ENCODE measurements around the gene PFKP.

PFKP gene

DNA sequence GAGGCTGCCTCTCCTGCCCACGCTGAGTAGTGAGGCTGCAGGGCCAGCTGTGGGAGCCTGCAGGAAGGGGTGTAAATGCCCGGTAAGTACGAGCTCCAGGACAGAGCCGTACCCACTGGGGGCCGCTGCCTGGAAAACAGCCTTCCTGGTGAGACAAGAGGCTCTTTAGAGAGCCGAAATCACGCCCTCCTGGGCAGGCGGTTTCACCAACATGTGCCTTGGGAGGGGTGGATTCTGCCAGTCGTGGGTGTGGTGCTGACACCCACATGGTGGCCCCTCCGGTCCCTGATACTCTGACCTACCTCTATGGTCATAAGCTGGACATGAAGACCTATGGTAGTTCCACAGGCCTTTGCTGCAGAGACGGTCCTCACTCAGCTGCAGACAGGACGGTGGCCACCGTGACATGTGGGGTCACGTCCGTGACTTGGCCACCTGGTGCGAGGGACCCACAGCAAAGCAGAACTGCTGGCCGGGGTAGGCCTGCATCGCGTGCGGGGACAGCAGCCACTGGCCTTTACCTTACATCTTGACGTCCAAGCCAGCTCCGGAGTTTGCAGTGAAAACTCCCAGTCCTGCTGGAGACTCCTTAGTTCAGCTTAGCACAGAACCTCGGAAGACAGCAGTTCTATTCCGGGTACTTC, 58.3 kb downstream of the PFKP start:
- DNase-seq, result no peak
- H3K4me3 ChIP-seq, result no peak overlapping the region
- intact Hi-C loops (cut with DNase I; ENCODE audit: low total_unique reads), result no loop called here
- H3K36me3 ChIP-seq, result peaks cover 32 to 64% (median 57%) of the 10 kb centered on the region in 3 donors
- H3K27ac ChIP-seq, result no peak overlapping the region
- H3K9me3 ChIP-seq, result no peaks in the 10 kb centered on the region
- no peaks in the 10 kb centered on the region for H3K27me3 ChIP-seq
- peaks cover 0 to 18% (median 4%) of the 10 kb centered on the region in 4 donors for H3K4me1 ChIP-seq
- TF ChIP-seq CTCF (IDR thresholded peaks at IDR 0.05), result no peak

DNA sequence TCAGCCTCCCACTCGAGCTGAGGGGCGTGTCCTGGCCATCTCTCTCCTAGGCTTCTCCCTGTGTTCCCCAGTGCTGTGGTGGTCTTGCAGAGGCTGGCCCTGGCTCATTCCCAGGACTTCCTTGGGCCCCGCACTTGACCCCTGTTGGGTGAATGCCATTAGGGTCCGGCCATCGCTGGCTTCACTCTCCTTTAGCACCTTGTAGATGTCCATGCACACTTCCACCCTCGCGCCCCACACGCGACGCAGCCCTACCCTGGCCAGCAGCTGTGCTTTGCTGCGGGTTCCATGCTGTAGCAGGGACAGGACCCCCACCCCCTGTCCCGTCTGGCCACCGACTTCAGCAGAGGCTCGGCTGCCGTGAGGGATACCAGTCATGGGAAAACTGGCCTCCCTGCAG, 58.9 kb downstream of the PFKP start:
- no peak for TF ChIP-seq CTCF (IDR thresholded peaks at IDR 0.05)
- peak overlapping the region in 1 of 2 donors; percentile 27 for H3K27ac ChIP-seq
- H3K4me3 ChIP-seq, result no peak overlapping the region
- peaks cover 34 to 66% (median 57%) of the 10 kb centered on the region in 3 donors for H3K36me3 ChIP-seq
- no peaks in the 10 kb centered on the region for H3K9me3 ChIP-seq
- no peak for DNase-seq
- H3K27me3 ChIP-seq, result no peaks in the 10 kb centered on the region
- H3K4me1 ChIP-seq, result peaks cover 0 to 18% (median 4%) of the 10 kb centered on the region in 4 donors
- intact Hi-C loops (cut with DNase I; ENCODE audit: low total_unique reads), result no loop called here

DNA sequence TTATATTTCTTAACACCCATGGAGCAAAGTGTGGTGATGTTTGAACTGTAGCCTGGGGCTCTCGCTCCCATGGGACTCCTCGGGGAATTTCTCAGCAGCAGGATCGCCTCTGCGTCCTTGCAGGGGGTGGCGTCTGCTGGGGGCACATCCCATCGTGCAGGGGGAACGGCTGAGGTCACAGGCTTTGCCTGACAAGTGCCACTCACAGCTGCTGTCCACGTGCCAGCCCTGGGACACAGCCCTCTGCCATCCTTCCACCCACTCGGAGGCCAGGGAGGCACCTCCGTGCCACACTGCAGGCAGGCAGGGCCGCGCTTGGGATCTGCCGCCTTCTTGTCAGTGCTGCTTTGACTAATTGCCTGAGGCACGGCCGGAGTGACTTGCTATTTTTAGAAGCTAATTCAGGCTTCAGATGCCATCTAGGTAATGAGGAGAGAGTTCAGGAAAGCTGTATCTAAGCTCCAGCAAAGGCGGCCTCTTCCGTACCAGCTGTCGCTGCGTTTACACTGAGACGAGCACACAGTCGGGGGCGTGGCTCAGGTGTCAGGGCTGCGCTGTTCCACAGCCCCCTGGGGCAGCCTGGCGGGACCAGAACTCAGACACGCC, 59.5 kb downstream of the PFKP start:
- no peaks in the 10 kb centered on the region for H3K27me3 ChIP-seq
- no peak overlapping the region for H3K4me3 ChIP-seq
- no peak overlapping the region for H3K27ac ChIP-seq
- H3K36me3 ChIP-seq, result peaks cover 37 to 70% (median 60%) of the 10 kb centered on the region in 3 donors
- no peak for DNase-seq
- intact Hi-C loops (cut with DNase I; ENCODE audit: low total_unique reads), result no loop called here
- peaks cover 0 to 18% (median 4%) of the 10 kb centered on the region in 4 donors for H3K4me1 ChIP-seq
- TF ChIP-seq CTCF (IDR thresholded peaks at IDR 0.05), result no peak
- no peaks in the 10 kb centered on the region for H3K9me3 ChIP-seq

GRCh38 chr10:3127921-3128320, 60.6 kb downstream of the PFKP start:
- H3K27ac ChIP-seq, result no peak overlapping the region
- intact Hi-C loops (cut with DNase I; ENCODE audit: low total_unique reads), result no loop called here

DNA sequence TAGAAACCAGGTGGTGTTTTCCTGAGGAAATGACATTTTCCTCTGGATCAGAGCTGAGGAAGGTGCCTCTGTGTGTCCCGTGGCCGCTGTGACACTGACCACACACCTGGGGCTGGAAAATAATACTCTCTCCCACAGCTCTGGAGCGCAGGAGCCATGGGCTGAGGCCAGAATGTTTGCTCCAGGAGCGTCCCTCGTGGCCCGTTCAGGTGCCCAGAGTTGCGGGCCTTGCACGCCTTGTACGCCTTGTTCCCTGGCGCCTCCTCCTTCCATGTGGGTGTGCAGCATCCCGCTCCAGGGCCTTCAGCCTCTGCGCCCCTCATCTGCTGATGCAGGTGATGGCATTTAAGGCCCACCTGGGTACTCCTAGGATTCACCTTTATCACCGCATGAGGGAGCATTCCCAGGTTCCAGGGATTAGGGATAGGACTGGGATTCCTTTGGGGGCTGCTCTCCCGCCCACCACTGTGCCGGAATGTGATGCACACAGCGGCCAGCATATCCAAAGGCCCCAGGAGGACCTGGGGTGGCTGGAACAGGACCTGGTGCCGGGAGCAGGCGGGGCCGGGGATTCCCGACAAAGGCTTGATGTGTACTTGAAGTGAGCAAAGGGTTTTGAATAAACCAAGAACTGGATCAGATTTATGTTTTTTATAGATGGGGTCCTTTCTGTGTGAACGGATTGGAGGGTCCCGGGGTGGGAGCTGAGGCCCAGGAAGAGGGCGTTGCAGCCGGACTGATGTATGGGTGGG, 61.2 kb downstream of the PFKP start:
- Histone ChIP-seq H3K9me3 (no peaks in the 10 kb centered on the region), H3K4me3 (no peak overlapping the region), H3K27me3 (no peaks in the 10 kb centered on the region), H3K27ac (no peak overlapping the region), H3K4me1 (peaks cover 0 to 18% (median 4%) of the 10 kb centered on the region in 4 donors), H3K36me3 (peaks cover 42 to 70% (median 59%) of the 10 kb centered on the region in 3 donors)
- intact Hi-C loops (cut with DNase I; ENCODE audit: low total_unique reads), result no loop called here
- TF ChIP-seq CTCF (IDR thresholded peaks at IDR 0.05), result no peak
- no peak for DNase-seq

More at GRCh38 chr10:3127921-3128320, 60.6 kb downstream of the PFKP start:
- H3K9me3 ChIP-seq, result no peaks in the 10 kb centered on the region
- peaks cover 42 to 70% (median 61%) of the 10 kb centered on the region in 3 donors for H3K36me3 ChIP-seq
- no peak for TF ChIP-seq CTCF (IDR thresholded peaks at IDR 0.05)
- DNase-seq, result no peak
- H3K27me3 ChIP-seq, result no peaks in the 10 kb centered on the region
- no peak overlapping the region for H3K4me3 ChIP-seq
- peaks cover 0 to 18% (median 4%) of the 10 kb centered on the region in 4 donors for H3K4me1 ChIP-seq

Measured in tibial artery (tissue), 4 donors.